Right renal cortex interstitium (tissue), 3 donors: ENCODE data around the gene SIDT1. TPM values are rescaled to one million over a fixed set of nuclear protein-coding genes. Genes with fewer than 3 reads are reported as not detected.
"Not testable (repeated sequence)": the region's sequence is repeated elsewhere in the genome, so short reads cannot be mapped to it uniquely, and the experiment has no call there.

Experiments
- DNase-seq, 3 donors: peaks; one replicate each; pipeline ENCODE4 v3.0.0-alpha.2; 2013; ENCODE audit warnings: low read depth in 3 of 3, low spot score in 2 of 3
- polyA plus RNA-seq, 3 donors: library from polyadenylated mRNA; unstranded; fragments of 120-200 nt; gene quantifications; one replicate each; pipeline ENCODE4 v1.2.1, GENCODE V29; 2013; ENCODE audit not compliant: insufficient read length in 3 of 3

Gene SIDT1
- polyA plus RNA-seq, 3 donors, result 2.2 to 3.0 (median 2.6) TPM

DNA sequence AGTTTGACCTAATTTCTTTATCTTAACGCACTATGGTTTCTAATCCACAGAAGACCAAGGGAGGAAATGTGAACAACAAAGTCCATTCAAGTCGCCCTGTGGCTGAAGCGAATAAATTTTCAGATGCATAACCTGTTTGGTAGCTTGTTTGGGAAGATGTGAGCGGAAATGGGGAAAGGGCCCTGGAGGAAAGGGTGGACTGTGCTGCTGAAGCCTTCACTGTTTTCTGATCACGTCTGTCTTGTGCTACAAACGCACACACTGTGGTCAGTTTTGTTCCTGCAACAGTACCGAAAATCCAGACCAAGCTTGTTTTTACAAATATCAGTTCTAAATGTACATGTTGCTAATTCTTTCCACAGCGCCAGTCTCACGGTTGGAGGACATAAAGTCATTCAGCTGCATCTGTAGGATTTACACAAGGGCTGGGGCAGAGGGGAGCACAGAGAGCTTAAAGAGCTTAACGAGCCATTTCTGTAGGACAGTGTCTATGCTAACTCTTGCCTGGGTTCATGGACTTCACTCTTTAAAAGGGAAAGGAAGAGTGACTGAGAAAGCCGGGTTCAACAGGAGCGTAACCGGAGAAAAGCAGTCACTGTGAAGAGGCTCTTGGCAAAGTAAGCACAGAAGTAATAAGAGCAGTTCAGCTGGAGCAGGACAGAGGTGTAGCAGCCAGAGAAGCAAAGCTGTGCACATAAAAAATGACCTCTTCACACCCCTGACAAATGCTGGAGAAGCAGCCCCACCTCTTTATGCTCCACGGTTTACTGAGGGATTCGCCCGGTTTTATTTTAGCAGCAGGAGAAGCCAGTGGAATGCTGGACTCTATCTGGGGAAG lies 97.4 kb downstream of the SIDT1 start:
- DNase-seq, result peak in 2 of 3 donors; percentile 48 to 54

DNA sequence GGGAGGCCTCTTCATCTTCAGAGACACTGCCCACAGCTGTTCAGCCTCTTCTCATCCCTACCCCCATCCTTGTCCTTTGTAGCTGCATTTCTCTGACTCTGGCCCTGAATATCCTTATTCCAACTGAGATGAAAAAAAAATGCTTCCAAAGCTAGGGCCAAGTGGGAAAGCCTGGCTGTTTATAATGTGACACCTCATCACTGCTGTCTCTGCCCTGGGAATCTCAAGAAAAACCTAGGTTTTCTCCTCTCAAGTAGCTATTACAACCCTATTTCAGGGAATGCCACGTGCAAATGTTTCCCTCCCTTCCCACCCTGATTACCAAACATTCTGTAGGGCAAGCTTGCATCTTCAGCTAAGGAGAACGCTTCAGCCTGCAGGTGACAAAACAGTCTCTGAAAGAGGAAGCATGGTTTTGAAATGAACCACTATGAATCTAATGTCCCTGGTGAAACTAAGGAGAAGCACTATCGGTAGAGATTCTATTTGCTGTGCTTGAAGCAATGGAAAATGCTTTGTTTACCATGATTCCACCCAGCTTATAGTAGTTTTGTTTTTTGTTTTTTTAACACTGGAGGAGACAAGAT lies 98.7 kb downstream of the SIDT1 start:
- no peak for DNase-seq

DNA sequence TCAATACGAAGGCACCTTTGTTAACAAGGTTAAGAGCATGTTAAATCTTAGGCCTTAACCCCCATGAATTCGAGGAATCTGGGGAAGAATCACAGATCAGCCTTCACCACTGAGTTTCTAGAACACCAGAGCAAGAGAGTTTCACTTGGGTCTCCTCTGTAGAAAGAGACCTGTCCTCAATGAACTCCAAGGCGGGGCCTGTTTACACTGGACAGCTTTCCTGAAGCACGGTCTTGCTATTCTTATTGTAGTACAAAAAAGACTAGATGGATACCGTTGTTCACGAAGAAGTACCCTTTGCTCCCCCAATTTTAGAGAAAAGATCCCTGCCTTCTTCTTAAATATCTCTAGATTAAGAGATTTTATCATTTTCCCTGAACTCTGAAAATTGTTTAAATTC lies 99.2 kb downstream of the SIDT1 start:
- no peak for DNase-seq

DNA sequence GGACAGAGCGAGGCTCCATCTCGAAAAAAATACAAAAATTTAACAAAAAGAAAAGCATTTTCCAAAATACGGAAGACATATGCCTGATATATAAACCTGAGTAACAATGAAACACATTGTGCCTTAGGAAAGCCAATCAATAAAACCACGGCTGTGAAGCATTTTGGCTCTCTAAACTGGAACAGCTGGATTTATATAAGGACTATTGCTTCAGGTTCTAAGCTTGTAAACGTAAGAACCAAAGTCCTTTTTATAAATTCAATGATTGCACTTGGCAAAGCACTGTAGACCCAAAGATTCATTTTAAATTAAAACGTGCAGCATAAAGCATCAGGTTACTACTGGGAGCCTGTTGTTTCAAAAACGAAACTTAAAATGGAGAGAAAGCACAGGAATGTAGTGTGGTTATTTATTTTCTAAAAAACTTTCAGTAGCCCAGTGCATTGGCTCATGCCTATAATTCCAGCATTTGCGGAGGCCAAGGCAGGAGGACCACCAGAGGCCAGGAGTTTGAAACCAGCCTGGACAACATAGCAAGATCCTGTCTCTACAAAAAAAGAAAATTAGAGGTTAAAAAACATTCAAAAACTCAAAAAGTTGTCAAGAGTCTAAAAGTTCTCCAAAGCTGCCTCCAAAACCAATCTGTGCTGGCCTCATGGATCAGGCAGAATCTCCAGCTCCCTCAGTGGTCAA lies 102.6 kb downstream of the SIDT1 start:
- DNase-seq, result no peak

DNA sequence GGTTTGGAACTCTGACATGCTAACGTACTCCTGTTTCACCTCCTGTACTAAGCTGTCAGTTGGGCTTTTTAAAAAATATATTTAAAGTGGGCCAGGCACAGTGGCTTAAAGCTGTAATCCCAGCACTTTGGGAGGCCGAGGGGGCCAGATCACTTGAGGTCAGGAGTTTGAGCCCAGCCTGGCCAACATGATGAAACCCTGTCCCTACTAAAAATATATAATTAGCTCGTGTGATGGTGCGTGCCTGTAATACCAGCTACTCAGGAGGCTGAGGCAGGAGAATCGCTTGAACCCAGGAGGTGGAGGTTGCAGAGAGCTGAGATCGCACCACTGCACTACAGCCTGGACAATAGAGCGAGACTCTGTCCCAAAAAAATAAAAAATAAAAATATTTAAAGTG lies 103.7 kb downstream of the SIDT1 start:
- not testable (repeated sequence) for DNase-seq

DNA sequence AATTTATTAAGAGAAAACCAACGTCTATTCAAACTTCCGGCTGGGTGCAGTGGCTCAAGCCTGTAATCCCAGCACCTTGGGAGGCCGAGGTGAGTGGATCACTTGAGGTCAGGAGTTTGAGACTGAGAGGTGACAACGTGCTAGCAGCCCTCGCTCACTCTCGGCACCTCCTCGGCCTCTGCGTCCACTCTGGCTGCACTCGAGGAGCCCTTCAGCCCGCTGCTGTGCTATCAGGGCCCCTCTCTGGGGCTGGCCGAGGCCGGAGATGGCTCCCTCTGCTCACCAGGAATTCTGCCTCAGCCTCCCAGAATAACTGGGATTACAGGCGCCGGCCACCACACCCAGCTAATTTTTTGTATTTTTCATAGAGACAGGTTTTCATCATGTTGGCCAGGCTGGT lies 105.4 kb downstream of the SIDT1 start:
- no peak for DNase-seq

DNA sequence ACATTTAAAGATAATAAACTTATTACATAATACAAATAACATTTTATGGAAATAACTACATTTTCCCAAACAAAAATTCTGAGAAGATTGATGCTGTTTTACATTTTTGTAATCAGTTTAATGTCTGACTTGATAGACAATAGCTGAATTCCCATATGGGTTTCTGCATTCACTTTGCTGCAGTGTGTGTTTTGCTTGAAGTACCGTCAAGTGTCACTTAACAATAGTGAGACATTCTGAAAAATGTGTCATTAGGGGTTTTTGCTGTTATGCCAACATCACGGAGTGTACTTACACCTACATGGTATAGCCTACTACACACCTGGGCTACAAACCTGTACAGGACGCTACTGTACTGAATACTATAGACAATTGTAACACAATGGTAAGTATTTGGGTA lies 106.6 kb downstream of the SIDT1 start:
- DNase-seq, result no peak

DNA sequence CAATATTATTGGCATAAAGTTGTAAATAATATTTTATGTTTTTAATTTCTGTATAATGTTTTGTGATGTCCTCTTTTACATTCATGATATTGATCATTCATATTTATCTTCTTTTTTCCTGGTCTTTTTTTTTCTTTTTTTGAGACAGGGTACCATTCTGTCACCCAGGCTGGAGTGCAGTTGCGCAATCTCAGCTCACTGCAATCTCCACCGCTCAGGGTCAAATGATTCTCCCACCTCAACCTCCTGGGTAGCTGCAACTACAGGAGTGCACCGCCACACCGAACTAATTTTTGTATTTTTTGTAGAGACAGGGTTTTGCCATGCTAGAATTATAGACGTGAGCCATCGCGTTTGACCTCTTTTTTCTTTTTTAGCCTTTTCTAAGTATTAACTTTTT lies 111.2 kb downstream of the SIDT1 start:
- no peak for DNase-seq

DNA sequence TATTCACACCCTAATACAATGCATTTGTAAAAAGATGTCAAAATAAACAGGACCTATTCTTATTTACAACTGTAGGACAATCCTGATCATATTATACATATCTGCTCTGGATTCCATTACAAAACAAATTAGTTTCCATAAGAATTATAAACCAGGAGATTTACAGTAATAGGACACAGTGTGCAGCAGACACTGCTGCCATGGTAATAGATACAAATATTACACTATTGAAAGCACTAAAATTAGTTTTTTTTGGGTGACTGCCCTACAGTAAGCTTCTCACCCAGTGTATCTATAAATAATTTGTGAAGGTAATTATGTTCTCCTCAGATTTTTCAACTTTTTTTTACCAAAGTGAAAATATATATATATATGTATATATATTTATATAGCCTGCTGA lies 116.2 kb downstream of the SIDT1 start:
- DNase-seq, result no peak

DNA sequence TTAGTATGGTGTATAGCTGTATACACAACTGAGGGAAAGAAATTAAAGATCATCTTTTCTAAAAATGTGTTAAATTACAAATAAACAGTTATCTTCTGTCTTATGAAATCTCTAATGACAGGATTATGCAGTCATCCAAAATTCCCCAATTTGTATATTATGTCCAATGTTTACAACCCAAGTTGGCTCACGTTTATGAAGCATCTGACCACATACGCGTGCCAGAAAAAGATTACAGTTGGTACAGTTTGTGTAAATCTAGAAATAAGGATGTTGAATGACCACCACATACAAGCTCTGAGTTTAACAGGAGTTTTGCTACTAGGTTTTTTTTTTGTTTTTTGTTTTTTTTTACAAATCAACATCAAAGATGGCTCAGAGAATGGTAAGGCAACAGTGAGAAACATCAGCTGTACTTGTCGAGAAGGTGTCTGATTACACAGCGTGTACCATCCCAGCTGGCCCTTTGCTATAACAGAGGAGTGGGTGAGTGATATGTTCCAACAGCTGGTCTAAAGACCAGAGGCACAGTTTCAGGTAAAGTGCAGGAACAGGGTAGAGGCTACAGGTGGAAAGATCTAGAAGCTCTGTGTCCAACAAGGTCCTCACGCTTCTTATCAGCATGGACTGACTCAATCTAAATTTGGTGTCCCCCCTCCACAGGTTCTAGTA lies 117.0 kb downstream of the SIDT1 start:
- DNase-seq, result no peak

DNA sequence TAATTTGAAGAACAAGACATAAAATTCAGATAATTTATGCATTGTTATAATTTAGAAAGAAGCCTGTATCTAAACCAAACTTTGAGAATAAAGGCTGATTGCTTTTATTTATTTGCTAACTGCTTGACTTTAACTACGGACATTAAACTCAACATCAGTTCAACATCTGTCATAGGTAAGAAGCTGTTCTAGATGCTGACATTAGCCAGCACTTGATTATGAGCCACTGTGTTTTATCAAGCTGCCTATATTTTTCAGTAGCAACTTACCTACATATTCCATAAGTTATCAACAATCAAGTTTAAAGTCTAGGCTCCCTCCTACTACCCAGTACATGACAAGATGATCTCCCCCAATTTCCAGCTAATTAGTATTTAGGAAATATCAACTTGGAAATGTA lies 122.0 kb downstream of the SIDT1 start:
- no peak for DNase-seq

DNA sequence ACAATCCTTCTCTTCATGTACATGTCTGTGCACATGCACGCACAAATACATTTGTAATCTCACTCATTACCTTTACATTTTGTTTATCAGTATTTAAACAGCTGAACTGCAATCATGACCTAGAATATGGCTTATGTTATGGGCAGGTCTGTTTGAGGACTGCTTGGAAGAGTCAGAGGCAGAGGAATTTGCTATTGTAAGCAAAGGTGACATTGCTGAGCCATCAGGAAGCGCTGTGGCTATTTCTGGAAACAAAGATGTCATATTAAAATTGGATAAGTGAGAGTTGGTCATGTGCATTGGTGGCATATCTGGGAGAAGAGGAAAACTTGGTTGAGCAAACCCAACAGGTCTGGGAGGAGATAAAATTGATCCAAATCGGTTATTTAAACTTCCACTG lies 122.5 kb downstream of the SIDT1 start:
- no peak for DNase-seq

DNA sequence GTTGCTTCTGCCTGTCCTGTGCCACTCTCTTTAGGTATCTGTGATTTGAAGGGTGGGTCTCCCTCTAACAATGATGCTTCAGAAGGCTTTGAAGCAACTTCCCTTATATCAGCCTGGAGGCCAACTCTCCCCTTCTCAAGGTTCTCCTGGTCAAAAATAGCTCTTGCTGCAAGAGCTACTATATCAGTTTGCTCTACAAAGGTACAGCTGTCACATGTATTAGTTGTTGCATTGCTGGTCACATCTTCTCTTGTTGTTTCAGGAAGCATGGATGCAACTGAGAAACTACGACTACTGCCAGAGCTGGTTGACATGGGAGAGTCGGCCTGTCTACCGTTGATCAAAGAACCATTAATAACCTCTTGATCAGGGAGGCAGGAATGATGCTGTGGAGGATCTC lies 125.8 kb downstream of the SIDT1 start:
- no peak for DNase-seq

DNA sequence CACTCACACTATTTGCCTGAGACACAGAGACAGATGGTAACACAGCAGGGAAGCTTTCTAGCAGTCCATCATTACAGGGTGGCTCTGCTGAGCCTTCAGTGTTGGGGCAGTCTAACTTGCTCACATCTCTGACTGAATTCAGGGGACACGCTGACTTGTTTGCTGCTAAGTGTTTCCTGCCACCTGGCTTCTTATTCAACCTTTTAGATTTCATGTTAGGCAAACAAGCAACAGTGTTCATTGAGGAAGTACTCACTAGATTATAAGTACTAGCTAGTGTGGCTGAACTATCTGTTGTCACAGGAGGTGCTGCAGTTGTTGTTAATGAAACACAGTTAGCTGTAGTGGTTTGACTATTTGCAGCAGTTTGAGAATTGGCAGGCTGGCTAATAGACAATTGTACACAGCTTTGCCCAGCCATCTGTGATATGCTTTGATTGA lies 126.8 kb downstream of the SIDT1 start:
- DNase-seq, result no peak

DNA sequence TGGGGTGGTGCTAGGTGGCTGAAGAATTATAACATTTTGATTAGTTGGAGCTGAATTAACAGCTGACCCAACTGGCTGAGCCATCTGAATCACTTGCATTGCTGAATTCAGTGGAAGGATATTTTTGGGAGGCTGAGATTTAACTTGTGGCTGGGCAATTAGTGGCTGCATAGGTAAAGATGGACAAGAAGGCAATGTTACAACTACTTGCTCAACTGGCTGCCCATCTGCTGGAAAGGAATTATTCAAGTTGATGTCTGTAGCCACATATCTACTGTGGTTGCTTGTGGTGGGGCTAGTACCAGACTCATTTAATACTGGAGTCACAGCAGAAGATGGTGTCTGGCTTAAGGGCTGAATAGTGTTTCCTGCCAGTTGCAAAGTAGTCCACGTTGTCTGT lies 127.6 kb downstream of the SIDT1 start:
- DNase-seq, result no peak

DNA sequence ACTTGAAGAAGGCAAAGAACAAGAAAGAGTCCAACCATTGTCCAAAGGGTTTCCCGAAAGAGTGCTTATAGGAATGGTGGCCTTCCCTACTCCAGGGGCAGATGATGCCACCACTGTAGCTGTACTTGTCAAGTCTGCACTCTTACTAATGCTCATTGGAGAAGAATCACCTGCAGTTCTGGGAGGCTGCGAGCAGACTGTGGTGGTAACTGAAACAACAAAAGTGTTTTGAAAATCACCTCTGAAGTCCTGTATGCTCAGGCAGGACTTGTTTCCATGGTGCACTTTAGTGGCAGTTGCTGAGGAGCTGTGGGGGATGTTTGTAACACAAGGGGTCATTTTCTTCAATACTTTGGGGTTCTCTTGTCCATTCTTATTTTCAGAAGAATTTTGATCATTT lies 128.1 kb downstream of the SIDT1 start:
- no peak for DNase-seq

DNA sequence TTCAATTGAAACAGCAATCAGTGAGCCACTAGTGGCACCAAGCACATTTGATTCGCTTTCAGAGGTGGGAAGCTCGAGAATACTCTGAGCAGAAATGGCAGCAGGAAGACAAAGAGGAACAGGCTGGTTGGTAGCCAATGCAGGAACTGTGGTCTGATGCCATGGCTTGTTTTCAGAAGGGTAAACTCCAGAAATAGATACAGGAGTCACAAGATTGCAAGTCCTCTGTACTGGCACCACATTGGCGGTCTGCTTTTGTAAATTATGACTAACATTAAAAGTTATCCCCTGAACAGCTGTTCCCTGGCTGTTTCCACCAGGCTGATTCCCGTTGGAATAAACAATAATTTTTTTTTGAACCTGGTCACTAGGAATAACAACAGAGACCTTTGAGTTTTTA lies 128.5 kb downstream of the SIDT1 start:
- no peak for DNase-seq

DNA sequence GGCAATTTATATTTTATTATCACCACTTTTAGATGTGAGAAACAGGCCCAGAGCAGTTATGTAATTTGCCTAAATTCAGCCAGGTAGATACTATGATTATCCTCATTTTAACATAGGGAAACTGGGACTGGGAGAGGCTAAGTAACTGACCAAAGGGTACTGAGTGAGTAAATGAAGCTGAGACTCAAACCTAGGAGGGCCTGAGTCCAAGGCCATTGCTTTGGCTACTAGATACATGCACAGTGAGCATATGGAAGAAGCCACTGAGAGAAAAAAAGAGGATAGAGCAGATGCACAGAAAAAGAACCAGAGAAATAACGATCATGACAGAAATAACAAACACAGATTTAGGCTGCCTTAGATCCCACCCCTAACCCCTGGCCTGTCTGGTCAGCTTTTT lies 130.5 kb downstream of the SIDT1 start:
- DNase-seq, result no peak

DNA sequence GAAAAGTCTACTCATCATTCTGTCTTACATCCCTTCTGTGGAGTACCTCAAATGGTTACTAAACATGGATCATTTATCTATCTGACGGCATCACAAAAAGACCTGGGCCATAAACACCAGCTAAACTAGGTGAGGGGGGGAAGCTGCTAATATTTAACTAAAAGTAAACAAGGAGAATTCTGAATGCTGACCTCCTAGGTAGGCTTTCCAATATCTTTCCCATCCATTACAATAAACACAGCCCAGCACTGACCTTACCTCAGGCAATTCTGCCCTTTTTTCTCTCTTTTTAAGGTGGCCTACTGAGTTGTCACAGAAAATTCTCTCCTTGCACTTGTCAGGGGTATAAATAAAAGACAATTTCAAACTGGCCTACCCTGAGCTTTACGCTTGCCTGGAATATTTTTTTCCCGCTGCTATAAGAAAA lies 131.0 kb downstream of the SIDT1 start:
- no peak for DNase-seq

DNA sequence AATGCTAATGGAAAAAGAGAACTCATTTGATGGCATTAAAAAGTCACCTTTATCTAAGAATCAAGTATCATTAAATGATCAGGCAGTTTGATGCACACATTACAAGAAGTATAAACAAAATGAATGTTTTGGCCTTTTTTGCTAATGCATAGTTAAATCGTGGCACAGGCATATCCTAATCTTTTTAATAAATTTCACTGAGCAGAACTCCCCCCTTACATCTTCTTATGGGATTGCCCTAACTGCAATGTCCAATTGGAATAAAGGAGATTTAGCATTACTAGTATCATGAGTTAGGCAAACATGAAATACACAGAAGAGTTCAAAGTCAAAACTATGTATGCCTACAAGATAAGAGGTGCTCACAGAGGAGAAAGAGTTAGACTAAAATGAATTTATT lies 131.4 kb downstream of the SIDT1 start:
- no peak for DNase-seq

DNA sequence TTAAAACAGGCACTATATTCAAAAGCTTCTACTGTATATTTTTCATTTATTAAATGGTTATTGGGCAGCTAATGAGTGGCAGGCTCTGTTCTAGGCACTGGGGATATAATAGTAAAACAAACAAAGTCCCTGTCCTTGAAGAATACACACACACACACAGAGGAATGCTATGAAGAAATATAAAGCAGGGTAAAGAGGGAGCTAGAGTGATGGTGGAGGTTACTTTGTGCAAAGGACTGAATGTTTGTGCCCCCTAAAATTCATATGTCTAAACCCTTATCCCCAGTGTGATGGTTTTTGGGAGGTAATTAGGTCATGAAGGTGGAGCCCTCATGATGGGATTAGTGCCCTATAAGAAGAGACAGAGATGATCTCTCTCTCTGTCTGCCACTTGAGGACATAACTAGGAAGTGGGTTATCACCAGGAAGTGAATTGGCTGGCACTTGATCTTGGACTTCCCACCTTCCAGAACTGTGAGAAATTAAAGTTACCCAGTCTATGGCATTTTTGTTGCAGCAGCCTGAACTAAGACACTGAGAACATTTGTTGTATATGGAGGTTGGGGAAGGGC lies 132.3 kb downstream of the SIDT1 start:
- DNase-seq, result no peak
